ENCODE data around the gene SV2C. TPM values are rescaled to one million over a fixed set of nuclear protein-coding genes. Genes with fewer than 3 reads are reported as not detected.
A peak's percentile ranks its signal among the peaks of the same experiment; 100 is the strongest.
"Not testable (repeated sequence)": the region's sequence is repeated elsewhere in the genome, so short reads cannot be mapped to it uniquely, and the experiment has no call there.

The SV2C gene, protein sequence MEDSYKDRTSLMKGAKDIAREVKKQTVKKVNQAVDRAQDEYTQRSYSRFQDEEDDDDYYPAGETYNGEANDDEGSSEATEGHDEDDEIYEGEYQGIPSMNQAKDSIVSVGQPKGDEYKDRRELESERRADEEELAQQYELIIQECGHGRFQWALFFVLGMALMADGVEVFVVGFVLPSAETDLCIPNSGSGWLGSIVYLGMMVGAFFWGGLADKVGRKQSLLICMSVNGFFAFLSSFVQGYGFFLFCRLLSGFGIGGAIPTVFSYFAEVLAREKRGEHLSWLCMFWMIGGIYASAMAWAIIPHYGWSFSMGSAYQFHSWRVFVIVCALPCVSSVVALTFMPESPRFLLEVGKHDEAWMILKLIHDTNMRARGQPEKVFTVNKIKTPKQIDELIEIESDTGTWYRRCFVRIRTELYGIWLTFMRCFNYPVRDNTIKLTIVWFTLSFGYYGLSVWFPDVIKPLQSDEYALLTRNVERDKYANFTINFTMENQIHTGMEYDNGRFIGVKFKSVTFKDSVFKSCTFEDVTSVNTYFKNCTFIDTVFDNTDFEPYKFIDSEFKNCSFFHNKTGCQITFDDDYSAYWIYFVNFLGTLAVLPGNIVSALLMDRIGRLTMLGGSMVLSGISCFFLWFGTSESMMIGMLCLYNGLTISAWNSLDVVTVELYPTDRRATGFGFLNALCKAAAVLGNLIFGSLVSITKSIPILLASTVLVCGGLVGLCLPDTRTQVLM
- total RNA-seq (under 0.01 TPM), polyA plus RNA-seq (ENCODE audit: insufficient read depth in 1 of 8, insufficient read length in 8 of 8, low replicate concordance in 1 of 8) (under 1 TPM in 7 of 8 donors, not detected in 1; 0.01 to 0.09 (median 0.03) TPM)
- long read RNA-seq, donor 1, result 0 reads
- long read RNA-seq, donor 2, result 0 reads
- long read RNA-seq, donor 3, result 0 reads
- long read RNA-seq, donor 4, result 0 reads
- long read RNA-seq, donor 5, result 0 reads
- long read RNA-seq, donor 6, result 0 reads
- long read RNA-seq, donor 7, result 0 reads
- long read RNA-seq, donor 8, result 0 reads
- long read RNA-seq, donor 9, partial matches to known transcripts, result 162 of 162 reads
- long read RNA-seq, donor 9, other reads (novel, unspliced or antisense), result 0 of 162 reads
- long read RNA-seq, donor 10, result 0 reads
- long read RNA-seq, donor 11, result 0 reads

DNA sequence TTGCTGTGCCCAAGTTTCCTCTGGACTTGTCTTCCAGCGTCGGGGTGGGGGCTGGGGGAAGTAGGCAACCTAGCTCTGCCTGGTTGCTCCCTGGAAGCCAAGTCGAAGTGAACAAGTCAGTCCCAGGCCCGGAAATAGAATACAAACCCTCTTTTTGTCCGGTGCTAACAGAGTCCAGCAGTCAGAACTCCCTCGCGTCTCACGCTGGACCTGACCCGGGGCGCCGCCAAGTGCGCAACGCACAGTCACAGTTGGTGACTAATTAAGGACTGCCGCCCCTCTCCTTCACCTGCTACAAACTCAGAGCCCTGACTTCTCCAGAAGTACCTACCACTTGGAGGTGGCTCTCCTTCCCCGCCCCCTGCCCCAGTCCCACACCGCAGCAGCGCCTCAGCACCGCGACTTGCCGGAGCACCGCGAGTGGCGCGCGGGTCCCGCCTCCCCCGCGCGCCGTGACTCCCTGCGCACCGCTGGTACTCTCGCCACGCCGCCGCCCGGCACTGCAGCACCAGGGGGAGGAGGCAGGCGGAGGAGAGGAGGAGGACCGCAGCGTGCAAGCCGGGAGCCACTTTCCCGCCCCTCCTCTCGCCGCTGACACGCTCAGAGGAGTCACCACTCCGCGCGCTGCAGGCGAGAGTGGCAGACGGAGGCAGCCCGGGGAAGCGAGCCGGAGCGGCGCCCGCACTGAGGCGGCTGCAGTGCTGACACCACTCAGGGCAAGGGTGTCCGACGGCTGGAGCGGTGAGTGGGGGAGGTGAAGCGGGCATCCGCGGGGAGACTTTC, at the start of gene SV2C:
SV2C (plus strand) TSS at position 612 of the 783 bp plus-strand sequence. CDS start 48,368 bp downstream, outside the sequence.
- Histone ChIP-seq H3K4me1 (ENCODE audit: control insufficient read depth, insufficient read depth, low read length) (peaks cover 15% of the 10 kb centered on the region), H3K9me3 (replicated peaks; ENCODE audit: control insufficient read depth, low read depth, low read length) (no peaks in the 10 kb centered on the region), H3K27ac (ENCODE audit: low read length) (no peak within 1 kb of the TSS), H3K27me3 (ENCODE audit: control insufficient read depth, insufficient read depth, low read length) (peaks cover 44% of the 10 kb centered on the region), H3K4me3 (ENCODE audit: low read length) (no peak within 1 kb of the TSS), H3K36me3 (ENCODE audit: control insufficient read depth, insufficient read depth, low read length) (no peaks in the 10 kb centered on the region)
- WGBS (ENCODE audit: insufficient coverage), result under 1% methylated on average over 59 of the region's 63 CpGs
- peak; percentile 21 for DNase-seq

DNA sequence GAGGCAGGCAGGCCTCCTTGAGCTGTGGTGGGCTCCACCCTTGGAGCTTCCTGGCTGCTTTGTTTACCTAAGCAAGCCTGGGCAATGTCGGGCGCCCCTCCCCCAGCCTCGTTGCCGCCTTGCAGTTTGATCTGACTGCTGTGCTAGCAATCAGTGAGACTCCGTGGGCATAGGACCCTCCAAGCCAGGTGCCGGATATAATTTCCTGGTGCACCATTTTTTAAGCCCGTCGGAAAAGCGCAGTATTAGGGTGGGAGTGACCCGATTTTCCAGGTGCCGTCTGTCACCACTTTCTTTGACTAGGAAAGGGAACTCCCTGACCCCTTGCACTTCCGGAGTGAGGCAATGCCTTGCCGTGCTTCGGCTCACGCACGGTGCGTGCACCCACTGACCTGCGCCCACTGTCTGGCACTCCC, 45.4 kb upstream of the SV2C start:
- 13% methylated on average over 7 of the region's 18 CpGs for WGBS (ENCODE audit: insufficient coverage)
- H3K4me3 ChIP-seq (ENCODE audit: low read length); H3K36me3 ChIP-seq (ENCODE audit: control insufficient read depth, insufficient read depth, low read length): not testable (repeated sequence)

DNA sequence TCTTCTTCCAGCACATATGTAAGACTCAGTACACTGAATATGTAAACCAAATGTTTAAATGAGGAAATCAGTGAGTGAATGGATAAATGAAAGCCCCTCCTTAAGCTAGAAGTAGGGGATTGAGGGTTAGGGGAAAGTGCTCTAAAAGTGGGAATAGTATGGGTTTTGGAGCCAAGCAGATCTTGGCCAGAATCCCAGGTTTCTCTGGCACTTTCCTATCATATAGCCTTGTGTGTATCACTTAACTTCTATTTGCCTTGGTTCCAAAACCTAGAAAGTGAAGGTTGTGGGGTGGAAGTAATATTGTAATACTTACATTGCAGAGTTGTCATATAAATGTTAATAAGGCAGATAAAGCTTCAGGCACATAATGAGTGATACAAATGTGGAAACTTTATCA, 45.0 kb upstream of the SV2C start:
- Histone ChIP-seq H3K9me3 (replicated peaks; ENCODE audit: control insufficient read depth, low read depth, low read length) (no peaks in the 10 kb centered on the region), H3K4me3 (ENCODE audit: low read length) (no peak overlapping the region), H3K27ac (ENCODE audit: low read length) (no peak overlapping the region), H3K4me1 (ENCODE audit: control insufficient read depth, insufficient read depth, low read length) (no peaks in the 10 kb centered on the region), H3K27me3 (ENCODE audit: control insufficient read depth, insufficient read depth, low read length) (no peaks in the 10 kb centered on the region), H3K36me3 (ENCODE audit: control insufficient read depth, insufficient read depth, low read length) (no peaks in the 10 kb centered on the region)
- DNase-seq, result no peak

More for the DNA sequence above, 45.4 kb upstream of the SV2C start:
- not testable (repeated sequence) for DNase-seq; H3K4me1 ChIP-seq (ENCODE audit: control insufficient read depth, insufficient read depth, low read length); H3K9me3 ChIP-seq (replicated peaks; ENCODE audit: control insufficient read depth, low read depth, low read length); H3K27me3 ChIP-seq (ENCODE audit: control insufficient read depth, insufficient read depth, low read length); H3K27ac ChIP-seq (ENCODE audit: low read length)

DNA sequence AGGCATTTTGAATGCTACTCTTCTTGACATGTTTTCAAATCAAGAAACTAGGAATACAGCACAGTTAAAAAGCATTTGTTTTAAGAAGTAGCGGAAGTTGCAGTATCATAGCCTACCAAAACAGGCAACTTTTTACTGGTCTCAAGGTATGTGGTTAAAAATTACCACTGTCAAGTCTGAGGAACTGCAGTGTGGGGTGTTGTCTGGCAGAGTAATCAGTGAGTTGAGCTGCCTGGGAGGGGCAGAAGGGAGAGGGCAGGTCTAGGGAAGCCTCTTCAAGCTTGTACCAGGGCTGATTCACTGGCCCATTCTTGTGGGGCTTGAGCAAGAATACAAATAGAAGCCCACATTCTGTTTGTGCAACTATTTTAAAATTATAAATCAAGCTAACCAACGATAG, 42.4 kb upstream of the SV2C start:
- Histone ChIP-seq H3K27ac (ENCODE audit: low read length) (no peak overlapping the region), H3K9me3 (replicated peaks; ENCODE audit: control insufficient read depth, low read depth, low read length) (no peaks in the 10 kb centered on the region), H3K4me3 (ENCODE audit: low read length) (no peak overlapping the region), H3K27me3 (ENCODE audit: control insufficient read depth, insufficient read depth, low read length) (no peaks in the 10 kb centered on the region), H3K36me3 (ENCODE audit: control insufficient read depth, insufficient read depth, low read length) (no peaks in the 10 kb centered on the region), H3K4me1 (ENCODE audit: control insufficient read depth, insufficient read depth, low read length) (no peaks in the 10 kb centered on the region)
- 57% methylated on average over 1 of the region's 2 CpGs for WGBS (ENCODE audit: insufficient coverage)
- no peak for DNase-seq

DNA sequence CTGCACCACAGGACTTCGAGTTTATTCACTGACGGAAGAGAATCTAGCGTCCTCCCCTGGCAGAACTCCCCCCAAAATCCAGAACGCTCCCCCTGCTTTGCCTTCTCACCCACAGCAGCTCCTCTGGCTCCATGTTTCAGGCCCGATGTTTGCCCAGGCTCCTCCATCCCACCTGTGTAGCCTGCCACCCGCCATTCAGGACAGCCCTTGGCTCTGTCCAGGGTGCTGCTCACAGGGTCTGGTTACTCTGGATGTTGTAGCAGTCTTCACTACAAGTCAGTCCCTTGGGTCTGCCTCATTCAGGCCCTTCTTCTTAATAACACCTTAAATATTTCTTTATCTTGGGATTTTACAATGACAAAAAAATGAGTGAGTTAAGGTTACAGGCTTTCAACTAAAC, 41.3 kb upstream of the SV2C start:
- 45% methylated on average over 6 of the region's 6 CpGs for WGBS (ENCODE audit: insufficient coverage)
- Histone ChIP-seq H3K4me3 (ENCODE audit: low read length) (no peak overlapping the region), H3K9me3 (replicated peaks; ENCODE audit: control insufficient read depth, low read depth, low read length) (no peaks in the 10 kb centered on the region), H3K27ac (ENCODE audit: low read length) (no peak overlapping the region), H3K27me3 (ENCODE audit: control insufficient read depth, insufficient read depth, low read length) (no peaks in the 10 kb centered on the region), H3K4me1 (ENCODE audit: control insufficient read depth, insufficient read depth, low read length) (no peaks in the 10 kb centered on the region), H3K36me3 (ENCODE audit: control insufficient read depth, insufficient read depth, low read length) (no peaks in the 10 kb centered on the region)
- no peak for DNase-seq

DNA sequence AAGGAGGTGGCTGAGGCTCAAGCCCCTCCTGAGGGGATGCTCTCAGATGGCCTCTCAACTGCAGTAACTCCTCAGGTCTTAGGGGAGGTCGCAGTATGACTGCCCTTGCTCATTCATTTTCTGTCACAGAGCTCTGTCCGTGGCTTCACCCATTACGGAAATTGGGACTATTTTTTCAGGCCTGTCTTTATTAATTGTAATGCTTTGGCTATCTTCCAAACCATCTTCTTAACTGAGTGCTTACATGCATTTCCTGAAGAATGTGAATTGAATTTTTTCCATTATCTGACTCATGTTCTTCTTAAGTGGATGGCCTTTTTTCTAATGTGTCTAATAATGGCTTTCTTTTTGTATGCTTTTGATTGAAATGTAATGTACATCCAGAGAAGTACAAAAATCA, 36.4 kb upstream of the SV2C start:
- Histone ChIP-seq H3K9me3 (replicated peaks; ENCODE audit: control insufficient read depth, low read depth, low read length) (no peaks in the 10 kb centered on the region), H3K27ac (ENCODE audit: low read length) (no peak overlapping the region), H3K36me3 (ENCODE audit: control insufficient read depth, insufficient read depth, low read length) (no peaks in the 10 kb centered on the region), H3K4me1 (ENCODE audit: control insufficient read depth, insufficient read depth, low read length) (no peaks in the 10 kb centered on the region), H3K27me3 (ENCODE audit: control insufficient read depth, insufficient read depth, low read length) (no peaks in the 10 kb centered on the region), H3K4me3 (ENCODE audit: low read length) (no peak overlapping the region)
- WGBS (ENCODE audit: insufficient coverage), result no CpG with 5 or more reads among the region's 3 CpGs
- no peak for DNase-seq

DNA sequence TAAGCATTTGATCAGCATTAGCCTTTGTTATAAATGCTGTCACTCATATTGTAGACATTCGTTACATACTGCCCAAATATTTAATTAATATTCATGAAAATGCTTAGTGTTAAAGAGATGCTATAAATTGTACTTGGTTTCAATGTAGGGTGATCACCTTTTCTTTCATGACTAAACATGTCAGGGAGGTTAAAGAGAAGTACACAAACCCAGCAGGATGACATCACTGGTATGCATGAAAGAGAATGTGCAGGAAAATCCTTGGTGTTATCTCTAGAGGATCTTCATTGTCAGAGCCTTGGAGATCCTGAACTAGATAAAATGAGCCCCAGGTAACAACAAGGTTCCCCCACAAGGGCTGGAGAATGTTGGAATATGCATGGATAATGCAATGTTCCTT, 33.0 kb upstream of the SV2C start:
- Histone ChIP-seq H3K27ac (ENCODE audit: low read length) (no peak overlapping the region), H3K4me1 (ENCODE audit: control insufficient read depth, insufficient read depth, low read length) (no peaks in the 10 kb centered on the region), H3K27me3 (ENCODE audit: control insufficient read depth, insufficient read depth, low read length) (no peaks in the 10 kb centered on the region), H3K36me3 (ENCODE audit: control insufficient read depth, insufficient read depth, low read length) (no peaks in the 10 kb centered on the region), H3K4me3 (ENCODE audit: low read length) (no peak overlapping the region), H3K9me3 (replicated peaks; ENCODE audit: control insufficient read depth, low read depth, low read length) (no peaks in the 10 kb centered on the region)
- no CpG with 5 or more reads among the region's 1 CpG for WGBS (ENCODE audit: insufficient coverage)
- no peak for DNase-seq

DNA sequence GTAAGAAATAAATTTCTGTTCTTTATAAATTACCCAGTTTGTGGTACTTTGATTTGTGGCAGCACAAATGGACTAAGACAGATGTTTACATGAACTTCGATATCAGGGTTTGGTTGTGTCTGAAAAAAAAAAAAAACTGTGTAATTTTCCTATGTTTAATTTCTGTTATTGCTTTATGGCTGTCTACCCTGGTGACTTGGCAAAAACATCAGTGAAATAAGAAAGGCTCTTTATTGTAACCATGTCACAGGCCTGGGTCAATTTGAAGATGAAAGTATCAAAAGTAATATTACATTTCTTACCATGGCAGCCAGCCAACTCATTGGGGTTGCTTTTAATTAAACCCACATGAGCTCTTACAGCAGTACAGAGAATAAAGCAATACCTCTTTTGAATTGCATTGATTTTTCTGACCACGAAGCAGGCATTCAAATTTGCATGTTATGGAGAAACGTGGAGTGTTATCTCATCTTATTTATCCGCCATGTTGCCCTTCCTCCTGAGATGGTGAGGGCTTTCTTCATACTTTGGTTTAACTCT, 20.6 kb upstream of the SV2C start:
- H3K36me3 ChIP-seq (ENCODE audit: control insufficient read depth, insufficient read depth, low read length), result no peaks in the 10 kb centered on the region
- H3K27ac ChIP-seq (ENCODE audit: low read length), result no peak overlapping the region
- no peaks in the 10 kb centered on the region for H3K9me3 ChIP-seq (replicated peaks; ENCODE audit: control insufficient read depth, low read depth, low read length)
- no CpG with 5 or more reads among the region's 4 CpGs for WGBS (ENCODE audit: insufficient coverage)
- H3K27me3 ChIP-seq (ENCODE audit: control insufficient read depth, insufficient read depth, low read length), result no peaks in the 10 kb centered on the region
- no peak for DNase-seq
- H3K4me1 ChIP-seq (ENCODE audit: control insufficient read depth, insufficient read depth, low read length), result no peaks in the 10 kb centered on the region
- H3K4me3 ChIP-seq (ENCODE audit: low read length), result no peak overlapping the region

DNA sequence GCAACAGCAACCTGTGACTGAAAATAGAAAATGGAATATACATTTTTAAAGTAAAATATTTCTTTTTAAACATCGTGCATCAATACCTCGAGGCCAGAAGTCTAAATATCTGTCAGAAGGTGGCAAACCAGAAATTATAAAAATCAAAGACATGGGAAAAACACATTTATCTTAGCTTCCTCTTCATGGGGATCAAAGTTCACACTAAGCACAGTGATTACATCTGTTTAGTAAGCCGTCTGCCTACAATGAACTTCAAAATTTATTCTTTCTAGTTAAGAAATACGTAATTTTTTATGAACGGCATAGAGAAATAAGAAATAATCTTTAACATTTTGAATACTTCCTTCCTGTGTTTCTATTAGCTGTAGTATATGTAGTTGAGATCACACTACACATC, 17.9 kb upstream of the SV2C start:
- WGBS (ENCODE audit: insufficient coverage), result no CpG with 5 or more reads among the region's 5 CpGs
- H3K4me3 ChIP-seq (ENCODE audit: low read length), result no peak overlapping the region
- no peaks in the 10 kb centered on the region for H3K9me3 ChIP-seq (replicated peaks; ENCODE audit: control insufficient read depth, low read depth, low read length)
- no peaks in the 10 kb centered on the region for H3K36me3 ChIP-seq (ENCODE audit: control insufficient read depth, insufficient read depth, low read length)
- no peak for DNase-seq
- no peaks in the 10 kb centered on the region for H3K4me1 ChIP-seq (ENCODE audit: control insufficient read depth, insufficient read depth, low read length)
- no peaks in the 10 kb centered on the region for H3K27me3 ChIP-seq (ENCODE audit: control insufficient read depth, insufficient read depth, low read length)
- no peak overlapping the region for H3K27ac ChIP-seq (ENCODE audit: low read length)
